ENCODE measurements around the gene RARS2.

DNA sequence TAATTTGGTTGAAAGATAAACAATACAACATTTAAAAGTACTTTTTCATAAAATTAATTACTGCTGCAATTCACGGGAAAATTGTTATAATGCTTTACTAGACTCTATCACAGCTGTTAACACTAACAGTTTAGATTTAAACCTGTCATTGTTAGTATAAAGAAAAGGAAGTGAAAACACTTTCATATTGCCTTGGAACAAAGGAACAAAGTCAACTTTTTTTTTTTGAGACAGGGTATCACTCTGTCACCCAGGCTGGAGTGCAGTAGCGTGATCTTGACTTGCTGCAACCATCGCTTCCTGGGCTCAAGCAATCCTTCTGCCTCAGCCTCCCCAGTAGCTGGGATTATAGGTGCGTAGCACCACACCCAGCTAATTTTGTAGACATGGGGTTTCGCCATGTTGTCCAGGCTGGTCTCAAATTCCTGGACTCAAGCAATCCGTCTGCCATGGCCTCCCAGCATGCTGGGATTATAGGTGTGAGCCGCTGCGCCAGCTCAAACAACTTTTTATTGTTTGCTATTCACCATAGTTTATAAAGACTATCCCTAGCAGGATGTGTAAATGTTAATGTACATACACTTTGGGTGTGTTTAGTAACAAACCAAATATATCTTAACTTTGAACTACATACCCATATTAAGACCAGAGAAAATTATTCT lies 94.9 kb downstream of the RARS2 start:
- TF ChIP-seq, protein P1, sequence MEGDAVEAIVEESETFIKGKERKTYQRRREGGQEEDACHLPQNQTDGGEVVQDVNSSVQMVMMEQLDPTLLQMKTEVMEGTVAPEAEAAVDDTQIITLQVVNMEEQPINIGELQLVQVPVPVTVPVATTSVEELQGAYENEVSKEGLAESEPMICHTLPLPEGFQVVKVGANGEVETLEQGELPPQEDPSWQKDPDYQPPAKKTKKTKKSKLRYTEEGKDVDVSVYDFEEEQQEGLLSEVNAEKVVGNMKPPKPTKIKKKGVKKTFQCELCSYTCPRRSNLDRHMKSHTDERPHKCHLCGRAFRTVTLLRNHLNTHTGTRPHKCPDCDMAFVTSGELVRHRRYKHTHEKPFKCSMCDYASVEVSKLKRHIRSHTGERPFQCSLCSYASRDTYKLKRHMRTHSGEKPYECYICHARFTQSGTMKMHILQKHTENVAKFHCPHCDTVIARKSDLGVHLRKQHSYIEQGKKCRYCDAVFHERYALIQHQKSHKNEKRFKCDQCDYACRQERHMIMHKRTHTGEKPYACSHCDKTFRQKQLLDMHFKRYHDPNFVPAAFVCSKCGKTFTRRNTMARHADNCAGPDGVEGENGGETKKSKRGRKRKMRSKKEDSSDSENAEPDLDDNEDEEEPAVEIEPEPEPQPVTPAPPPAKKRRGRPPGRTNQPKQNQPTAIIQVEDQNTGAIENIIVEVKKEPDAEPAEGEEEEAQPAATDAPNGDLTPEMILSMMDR (tag by site-specific recombination; IDR thresholded peaks at IDR 0.05): no peak
- no peak for TF ChIP-seq YY1 (tag by site-specific recombination; IDR thresholded peaks at IDR 0.05)
- TF ChIP-seq, protein P2, sequence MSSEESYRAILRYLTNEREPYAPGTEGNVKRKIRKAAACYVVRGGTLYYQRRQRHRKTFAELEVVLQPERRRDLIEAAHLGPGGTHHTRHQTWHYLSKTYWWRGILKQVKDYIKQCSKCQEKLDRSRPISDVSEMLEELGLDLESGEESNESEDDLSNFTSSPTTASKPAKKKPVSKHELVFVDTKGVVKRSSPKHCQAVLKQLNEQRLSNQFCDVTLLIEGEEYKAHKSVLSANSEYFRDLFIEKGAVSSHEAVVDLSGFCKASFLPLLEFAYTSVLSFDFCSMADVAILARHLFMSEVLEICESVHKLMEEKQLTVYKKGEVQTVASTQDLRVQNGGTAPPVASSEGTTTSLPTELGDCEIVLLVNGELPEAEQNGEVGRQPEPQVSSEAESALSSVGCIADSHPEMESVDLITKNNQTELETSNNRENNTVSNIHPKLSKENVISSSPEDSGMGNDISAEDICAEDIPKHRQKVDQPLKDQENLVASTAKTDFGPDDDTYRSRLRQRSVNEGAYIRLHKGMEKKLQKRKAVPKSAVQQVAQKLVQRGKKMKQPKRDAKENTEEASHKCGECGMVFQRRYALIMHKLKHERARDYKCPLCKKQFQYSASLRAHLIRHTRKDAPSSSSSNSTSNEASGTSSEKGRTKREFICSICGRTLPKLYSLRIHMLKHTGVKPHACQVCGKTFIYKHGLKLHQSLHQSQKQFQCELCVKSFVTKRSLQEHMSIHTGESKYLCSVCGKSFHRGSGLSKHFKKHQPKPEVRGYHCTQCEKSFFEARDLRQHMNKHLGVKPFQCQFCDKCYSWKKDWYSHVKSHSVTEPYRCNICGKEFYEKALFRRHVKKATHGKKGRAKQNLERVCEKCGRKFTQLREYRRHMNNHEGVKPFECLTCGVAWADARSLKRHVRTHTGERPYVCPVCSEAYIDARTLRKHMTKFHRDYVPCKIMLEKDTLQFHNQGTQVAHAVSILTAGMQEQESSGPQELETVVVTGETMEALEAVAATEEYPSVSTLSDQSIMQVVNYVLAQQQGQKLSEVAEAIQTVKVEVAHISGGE (tag by site-specific recombination; conservative IDR thresholded peaks at IDR 0.05; ENCODE audit: low read depth): no peak
- TF ChIP-seq OVOL3 (tag by site-specific recombination; IDR thresholded peaks at IDR 0.05): no peak
- no peak for TF ChIP-seq BCL11A (tag by site-specific recombination; IDR thresholded peaks at IDR 0.05; ENCODE audit: low read depth)
- no peak for TF ChIP-seq REPIN1 (tag by site-specific recombination; IDR thresholded peaks at IDR 0.05; ENCODE audit: low read depth)
- TF ChIP-seq SP2 (tag by site-specific recombination; IDR thresholded peaks at IDR 0.05): no peak
- no peak for TF ChIP-seq ZNF664 (tag by site-specific recombination; IDR thresholded peaks at IDR 0.05)
- no peak for TF ChIP-seq ZNF214 (tag by site-specific recombination; IDR thresholded peaks at IDR 0.05; ENCODE audit: borderline replicate concordance)
